Activated CD8-positive, alpha-beta T cell treated with anti-CD3 and anti-CD28 coated beads, Interleukin-2, amount 10 ng/mL, durations not matched to agents 7 days and 5 days (primary cell): Measurements from ENCODE around the gene CENPV. TPM values are rescaled to one million over a fixed set of nuclear protein-coding genes. Genes with fewer than 3 reads are reported as not detected.
"Not testable (repeated sequence)": the region's sequence is repeated elsewhere in the genome, so short reads cannot be mapped to it uniquely, and the experiment has no call there.

Experiments
- ATAC-seq: fragments of 150-1000 bp; cut with Tn5 transposase; one replicate; pipeline ENCODE4 v1.10.0; 2021; ENCODE audit warnings: moderate library complexity
- CTCF ChIA-PET: fragments of 350-600 bp; sonication (Branson Sonifier 250); formaldehyde crosslinking; loops from one replicate; lab custom pipeline; 2021; ENCODE audit warnings: antibody characterized with exemption; lab: Charles Lee
- POLR2A ChIA-PET: fragments of 350-600 bp; sonication (Branson Sonifier 250); formaldehyde crosslinking; loops from one replicate; lab custom pipeline; 2021; ENCODE audit warnings: antibody characterized with exemption; lab: Charles Lee
- DNase-seq: peaks from one replicate; pipeline ENCODE4 v3.0.0-alpha.2; 2020
- H3K27ac Mint-ChIP-seq: one replicate; pipeline ENCODE4 v1.8.0; 2021; ENCODE audit warnings: mild to moderate bottlenecking, mixed read lengths
- H3K27me3 Mint-ChIP-seq: one replicate; pipeline ENCODE4 v1.8.0; 2021; ENCODE audit warnings: low read depth, mixed read lengths
- H3K36me3 Mint-ChIP-seq: one replicate; pipeline ENCODE4 v1.8.0; 2021; ENCODE audit warnings: low read depth, mixed read lengths
- H3K4me1 Mint-ChIP-seq: one replicate; pipeline ENCODE4 v1.8.0; 2021; ENCODE audit warnings: low read depth, mixed read lengths
- H3K4me3 Mint-ChIP-seq: one replicate; pipeline ENCODE4 v1.8.0; 2021; ENCODE audit warnings: mild to moderate bottlenecking, mixed read lengths
- H3K9me3 Mint-ChIP-seq: one replicate; pipeline ENCODE4 v1.8.0; 2022; ENCODE audit warnings: mixed read lengths; ENCODE audit not compliant: insufficient read depth
- total RNA-seq, 2 experiments: library from RNA; stranded (reverse); gene quantifications; one replicate each; pipeline ENCODE4 v1.2.3, GENCODE V29; 2021

Gene CENPV
- total RNA-seq, 2 experiments from 2014 or later: 28.6 to 36.4 TPM

- peaks cover 20% of the 10 kb centered on the region for H3K4me1 Mint-ChIP-seq
- H3K36me3 Mint-ChIP-seq: peaks cover 10% of the 10 kb centered on the region
- no peak overlapping the region for H3K27ac Mint-ChIP-seq
- H3K4me3 Mint-ChIP-seq: no peak overlapping the region
- ChIA-PET POLR2A (interaction anchor here (1.2 kb wide), 1 partner anchor 27 kb away, joined by 3 read pairs; no protein-coding TSS in a partner anchor), CTCF (interaction anchor here (0.6 to 2.4 kb wide), 3 partner anchors 8 to 1078 kb away, joined by 3 to 6 read pairs (median 5); no protein-coding TSS in a partner anchor)
- no peaks in the 10 kb centered on the region for H3K9me3 Mint-ChIP-seq
- DNase-seq: no peak
- no peak for ATAC-seq
- no peaks in the 10 kb centered on the region for H3K27me3 Mint-ChIP-seq
Observed at GRCh38 chr17:16313139-16314090, 39.9 kb downstream of the CENPV start.

GRCh38 chr17:16312061-16312460, 41.2 kb downstream of the CENPV start:
- peaks cover 10% of the 10 kb centered on the region for H3K36me3 Mint-ChIP-seq
- H3K27me3 Mint-ChIP-seq, POLR2A ChIA-PET, H3K9me3 Mint-ChIP-seq, ATAC-seq, DNase-seq, H3K4me3 Mint-ChIP-seq, H3K27ac Mint-ChIP-seq: not testable (repeated sequence)
- CTCF ChIA-PET: interaction anchor here (2.0 kb wide), 1 partner anchor 26 kb away, joined by 5 read pairs; no protein-coding TSS in a partner anchor
- H3K4me1 Mint-ChIP-seq: peaks cover 20% of the 10 kb centered on the region

- DNase-seq (no peak), ATAC-seq (no peak)
- Mint-ChIP-seq H3K27me3 (no peaks in the 10 kb centered on the region), H3K9me3 (no peaks in the 10 kb centered on the region), H3K4me1 (peaks cover 3% of the 10 kb centered on the region), H3K4me3 (no peak overlapping the region), H3K36me3 (peaks cover 8% of the 10 kb centered on the region), H3K27ac (no peak overlapping the region)
- ChIA-PET POLR2A (no interaction called here), CTCF (interaction anchor here (1.8 to 3.5 kb wide), 5 partner anchors 8 to 109 kb away, joined by 6 to 23 read pairs (median 17); partner anchors contain the start of gene TRPV2)
Observed at GRCh38 chr17:16306211-16306610, 47.1 kb downstream of the CENPV start.

GRCh38 chr17:16304830-16305229, 48.4 kb downstream of the CENPV start:
- no peaks in the 10 kb centered on the region for H3K4me1 Mint-ChIP-seq
- H3K27me3 Mint-ChIP-seq: no peaks in the 10 kb centered on the region
- no peaks in the 10 kb centered on the region for H3K9me3 Mint-ChIP-seq
- ChIA-PET POLR2A (interaction anchor here (0.6 to 1.5 kb wide), 3 partner anchors 17 to 133 kb away, joined by 3 to 5 read pairs (median 3); no protein-coding TSS in a partner anchor), CTCF (interaction anchor here (0.8 to 3.5 kb wide), 15 partner anchors 9 to 217 kb away, joined by 3 to 23 read pairs (median 4); partner anchors contain the start of gene TRPV2)
- no peak overlapping the region for H3K27ac Mint-ChIP-seq
- no peak overlapping the region for H3K4me3 Mint-ChIP-seq
- no peak for ATAC-seq
- H3K36me3 Mint-ChIP-seq: peaks cover 4% of the 10 kb centered on the region
- peak; percentile 37 for DNase-seq

- Mint-ChIP-seq H3K27ac (no peak overlapping the region), H3K36me3 (peaks cover 4% of the 10 kb centered on the region), H3K4me3 (no peak overlapping the region), H3K9me3 (no peaks in the 10 kb centered on the region), H3K4me1 (peaks cover 5% of the 10 kb centered on the region), H3K27me3 (no peaks in the 10 kb centered on the region)
- ATAC-seq (no peak), DNase-seq (no peak)
- CTCF ChIA-PET: no interaction called here
- POLR2A ChIA-PET: interaction anchor here (0.6 kb wide), 1 partner anchor 102 kb away, joined by 3 read pairs; no protein-coding TSS in a partner anchor
Observed at GRCh38 chr17:16302856-16303255, 50.4 kb downstream of the CENPV start.

- H3K27me3 Mint-ChIP-seq: no peaks in the 10 kb centered on the region
- DNase-seq (no peak), ATAC-seq (no peak)
- ChIA-PET CTCF (no interaction called here), POLR2A (no interaction called here)
- peaks cover 10% of the 10 kb centered on the region for H3K4me1 Mint-ChIP-seq
- peaks cover 4% of the 10 kb centered on the region for H3K36me3 Mint-ChIP-seq
- H3K9me3 Mint-ChIP-seq: no peaks in the 10 kb centered on the region
- no peak overlapping the region for H3K27ac Mint-ChIP-seq
- no peak overlapping the region for H3K4me3 Mint-ChIP-seq
Observed at GRCh38 chr17:16301963-16302855, 51.1 kb downstream of the CENPV start.

- no peak overlapping the region for H3K27ac Mint-ChIP-seq
- peaks cover 4% of the 10 kb centered on the region for H3K36me3 Mint-ChIP-seq
- no peaks in the 10 kb centered on the region for H3K9me3 Mint-ChIP-seq
- ChIA-PET POLR2A (interaction anchor here (1.2 kb wide), 1 partner anchor 52 kb away, joined by 3 read pairs; no protein-coding TSS in a partner anchor), CTCF (no interaction called here)
- H3K27me3 Mint-ChIP-seq: no peaks in the 10 kb centered on the region
- no peak for ATAC-seq
- peaks cover 18% of the 10 kb centered on the region for H3K4me1 Mint-ChIP-seq
- no peak overlapping the region for H3K4me3 Mint-ChIP-seq
- no peak for DNase-seq
Observed at GRCh38 chr17:16300554-16300953, 52.7 kb downstream of the CENPV start.

GRCh38 chr17:16298140-16298662, 55.1 kb downstream of the CENPV start:
- POLR2A ChIA-PET: no interaction called here
- DNase-seq: no peak

GRCh38 chr17:16297367-16298139, 55.7 kb downstream of the CENPV start:
- no peaks in the 10 kb centered on the region for H3K9me3 Mint-ChIP-seq
- ATAC-seq (no peak), DNase-seq (no peak)
- ChIA-PET POLR2A (no interaction called here), CTCF (interaction anchor here (0.6 to 1.0 kb wide), 2 partner anchors 12 to 312 kb away, joined by 3 to 4 read pairs; no protein-coding TSS in a partner anchor)
- H3K4me3 Mint-ChIP-seq: no peak overlapping the region
- H3K36me3 Mint-ChIP-seq: peaks cover 4% of the 10 kb centered on the region
- H3K27ac Mint-ChIP-seq: no peak overlapping the region
- H3K27me3 Mint-ChIP-seq: no peaks in the 10 kb centered on the region
- H3K4me1 Mint-ChIP-seq: peaks cover 18% of the 10 kb centered on the region

More at GRCh38 chr17:16298140-16298662, 55.1 kb downstream of the CENPV start:
- Mint-ChIP-seq H3K27ac (no peak overlapping the region), H3K4me1 (peaks cover 18% of the 10 kb centered on the region), H3K4me3 (no peak overlapping the region), H3K9me3 (no peaks in the 10 kb centered on the region), H3K27me3 (no peaks in the 10 kb centered on the region), H3K36me3 (peaks cover 4% of the 10 kb centered on the region)
- CTCF ChIA-PET: interaction anchor here (0.6 to 1.1 kb wide), 2 partner anchors 224 to 313 kb away, joined by 3 read pairs; no protein-coding TSS in a partner anchor
- ATAC-seq: no peak

GRCh38 chr17:16296072-16296471, 57.2 kb downstream of the CENPV start:
- H3K4me1 Mint-ChIP-seq: peaks cover 18% of the 10 kb centered on the region
- H3K36me3 Mint-ChIP-seq, H3K27me3 Mint-ChIP-seq, H3K9me3 Mint-ChIP-seq, H3K4me3 Mint-ChIP-seq, H3K27ac Mint-ChIP-seq, DNase-seq: not testable (repeated sequence)
- POLR2A ChIA-PET: interaction anchor here (0.7 to 1.3 kb wide), 2 partner anchors 9 to 52 kb away, joined by 4 to 11 read pairs; no protein-coding TSS in a partner anchor
- ATAC-seq: peak; percentile 53
- CTCF ChIA-PET: interaction anchor here (1.3 to 3.5 kb wide), 3 partner anchors 9 to 10 kb away, joined by 5 to 17 read pairs (median 6); no protein-coding TSS in a partner anchor
